Uterus (tissue), 4 donors: ENCODE data around the gene UROC1. TPM values are rescaled to one million over a fixed set of nuclear protein-coding genes. Genes with fewer than 3 reads are reported as not detected.

Experiments used
- DNase-seq, 2 donors: peaks; one replicate each; pipeline ENCODE4 v3.0.0-alpha.2; 2019 to 2020
- H3K27ac ChIP-seq, 2 donors: fragments of 200-600 bp; sonication (generic); 1 replicate in 1 of 2; 2 replicates in 1 of 2; pipeline ENCODE4 v1.5.1; 2016 to 2018
- H3K27me3 ChIP-seq, 2 donors: fragments of 200-600 bp; sonication (generic); one replicate each; pipeline ENCODE4 v1.5.1; 2018 to 2019; ENCODE audit warnings: control low read depth in 1 of 2
- H3K36me3 ChIP-seq, 2 donors: fragments of 200-600 bp; sonication (generic); one replicate each; pipeline ENCODE4 v1.5.1; 2019; ENCODE audit warnings: control low read depth in 1 of 2
- H3K4me1 ChIP-seq, 2 donors: fragments of 200-600 bp; sonication (generic); one replicate each; pipeline ENCODE4 v1.5.1; 2018 to 2019; ENCODE audit warnings: control low read depth in 1 of 2
- H3K4me3 ChIP-seq, 2 donors: fragments of 200-600 bp; sonication (generic); 1 replicate in 1 of 2; 2 replicates in 1 of 2; pipeline ENCODE4 v1.5.1; 2018 to 2019; ENCODE audit warnings: mild to moderate bottlenecking in 1 of 2
- H3K9me3 ChIP-seq, 2 donors: fragments of 200-600 bp; sonication (generic); one replicate each; pipeline ENCODE4 v1.5.1; 2019; ENCODE audit warnings: control low read depth in 1 of 2
- POLR2A ChIP-seq, 2 donors: fragments of 450-650 bp; IDR thresholded peaks; one replicate each; pipeline ENCODE4 v1.6.1; 2016; ENCODE audit warnings: antibody characterized with exemption in 2 of 2, mild to moderate bottlenecking in 1 of 2, moderate library complexity in 1 of 2
- intact Hi-C: fragments of 100-400 bp; cut with DNase I; formaldehyde crosslinking; loops from one replicate; pipeline ENCODE4 v1.15.1; 2023; ENCODE audit warnings: low total_unique reads
- total RNA-seq, 4 donors: library from RNA; depleted of rRNA in 3 of 4; stranded (reverse); fragments of >200 nt in 3 of 4; gene quantifications; one replicate each; pipeline versions ENCODE4 v1.1.0 to v1.2.4, GENCODE V29; 2014 to 2023
- TF ChIP-seq, protein P1 (sequence below), 4 experiments: fragments of 200-600 bp in 2 of 4; fragments of 450-650 bp in 2 of 4; sonication (generic) in 2 of 4; IDR thresholded peaks; one replicate each; pipeline ENCODE4 v1.5.1; 2016 to 2019; ENCODE audit warnings: antibody characterized with exemption in 4 of 4, mild to moderate bottlenecking in 2 of 4, moderate library complexity in 1 of 4
- donor health status: DM: yes; HTN: yes; CAD: no.

Gene UROC1
- total RNA-seq, 4 donors from 2014 or later: 0.07 TPM; not detected in 3

- DNase-seq: no peak
- no peaks in the 10 kb centered on the region for H3K4me1 ChIP-seq
- intact Hi-C loops: no loop called here
- no peak overlapping the region for H3K4me3 ChIP-seq
- no peaks in the 10 kb centered on the region for H3K36me3 ChIP-seq
- H3K27me3 ChIP-seq: no peaks in the 10 kb centered on the region
- TF ChIP-seq, protein P1, sequence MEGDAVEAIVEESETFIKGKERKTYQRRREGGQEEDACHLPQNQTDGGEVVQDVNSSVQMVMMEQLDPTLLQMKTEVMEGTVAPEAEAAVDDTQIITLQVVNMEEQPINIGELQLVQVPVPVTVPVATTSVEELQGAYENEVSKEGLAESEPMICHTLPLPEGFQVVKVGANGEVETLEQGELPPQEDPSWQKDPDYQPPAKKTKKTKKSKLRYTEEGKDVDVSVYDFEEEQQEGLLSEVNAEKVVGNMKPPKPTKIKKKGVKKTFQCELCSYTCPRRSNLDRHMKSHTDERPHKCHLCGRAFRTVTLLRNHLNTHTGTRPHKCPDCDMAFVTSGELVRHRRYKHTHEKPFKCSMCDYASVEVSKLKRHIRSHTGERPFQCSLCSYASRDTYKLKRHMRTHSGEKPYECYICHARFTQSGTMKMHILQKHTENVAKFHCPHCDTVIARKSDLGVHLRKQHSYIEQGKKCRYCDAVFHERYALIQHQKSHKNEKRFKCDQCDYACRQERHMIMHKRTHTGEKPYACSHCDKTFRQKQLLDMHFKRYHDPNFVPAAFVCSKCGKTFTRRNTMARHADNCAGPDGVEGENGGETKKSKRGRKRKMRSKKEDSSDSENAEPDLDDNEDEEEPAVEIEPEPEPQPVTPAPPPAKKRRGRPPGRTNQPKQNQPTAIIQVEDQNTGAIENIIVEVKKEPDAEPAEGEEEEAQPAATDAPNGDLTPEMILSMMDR (IDR thresholded peaks at IDR 0.05): no peak
- no peak for TF ChIP-seq POLR2A (IDR thresholded peaks at IDR 0.05)
- no peak overlapping the region for H3K27ac ChIP-seq
- H3K9me3 ChIP-seq: no peaks in the 10 kb centered on the region
These were observed 660 bp downstream of the UROC1 start for GRCh38 chr3:126516936-126517290.

GRCh38 chr3:126516152-126516935, 1.2 kb downstream of the UROC1 start:
- H3K36me3 ChIP-seq: no peaks in the 10 kb centered on the region
- no peaks in the 10 kb centered on the region for H3K27me3 ChIP-seq
- DNase-seq: no peak
- no peak overlapping the region for H3K4me3 ChIP-seq
- H3K9me3 ChIP-seq: no peaks in the 10 kb centered on the region
- intact Hi-C loops: no loop called here
- no peaks in the 10 kb centered on the region for H3K4me1 ChIP-seq
- TF ChIP-seq, protein P1 (IDR thresholded peaks at IDR 0.05): no peak
- TF ChIP-seq POLR2A (IDR thresholded peaks at IDR 0.05): no peak
- H3K27ac ChIP-seq: no peak overlapping the region

DNA sequence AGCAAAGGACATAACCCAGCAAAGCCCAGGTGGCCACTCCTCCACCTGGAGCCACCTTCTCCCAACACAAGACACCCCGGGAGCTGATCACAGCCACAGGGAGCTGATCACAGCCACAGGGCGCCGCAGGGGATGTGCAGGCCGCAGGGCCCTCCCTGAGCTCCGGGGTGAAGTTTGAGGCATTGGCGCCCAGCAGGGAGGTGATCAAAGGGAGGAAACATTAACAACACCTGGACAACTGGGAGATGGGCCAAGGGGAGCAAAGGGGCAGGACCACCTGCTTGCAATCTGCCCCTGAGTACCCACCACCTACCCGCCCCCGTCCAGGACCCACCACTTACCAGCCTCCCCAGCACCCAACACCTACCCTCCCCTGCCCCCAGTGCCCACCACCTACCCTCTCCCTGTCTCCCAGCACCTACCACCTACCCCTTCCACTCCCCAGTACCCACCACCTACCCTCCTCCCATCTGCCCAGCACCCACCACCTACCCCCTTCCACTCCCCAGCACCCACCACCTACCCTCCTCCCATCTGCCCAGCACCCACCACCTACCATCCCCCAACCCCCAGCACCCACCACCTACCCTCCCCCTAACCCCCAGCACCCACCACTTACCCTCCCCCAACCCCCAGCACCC, 2.4 kb downstream of the UROC1 start:
- Histone ChIP-seq H3K9me3 (no peaks in the 10 kb centered on the region), H3K4me1 (no peaks in the 10 kb centered on the region), H3K27me3 (no peaks in the 10 kb centered on the region), H3K36me3 (no peaks in the 10 kb centered on the region), H3K27ac (no peak overlapping the region), H3K4me3 (no peak overlapping the region)
- no peak for DNase-seq
- no peak for TF ChIP-seq POLR2A (IDR thresholded peaks at IDR 0.05)
- TF ChIP-seq, protein P1 (IDR thresholded peaks at IDR 0.05): no peak
- intact Hi-C loops: no loop called here

DNA sequence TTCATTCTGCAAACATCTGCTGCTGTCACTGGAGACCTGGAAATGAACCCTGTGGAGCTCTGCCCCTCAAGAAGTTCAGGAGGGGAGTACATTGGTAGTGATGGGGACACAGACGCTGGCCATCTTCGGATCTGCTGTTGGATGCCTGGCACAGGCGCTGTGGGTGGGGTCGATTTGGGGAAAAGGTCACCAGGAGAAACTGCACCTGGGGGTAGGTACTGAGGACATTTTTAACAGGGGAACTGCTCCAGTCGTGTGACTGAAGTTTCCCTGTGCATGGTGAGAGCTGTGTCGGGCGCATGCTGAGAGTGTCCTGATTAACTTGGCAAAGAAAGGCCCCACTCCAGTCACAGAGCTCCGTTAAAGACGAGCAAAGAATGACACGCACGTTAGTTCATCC, 3.4 kb downstream of the UROC1 start:
- H3K36me3 ChIP-seq: no peaks in the 10 kb centered on the region
- TF ChIP-seq POLR2A (IDR thresholded peaks at IDR 0.05): no peak
- TF ChIP-seq, protein P1 (IDR thresholded peaks at IDR 0.05): no peak
- H3K4me3 ChIP-seq: no peak overlapping the region
- no peaks in the 10 kb centered on the region for H3K27me3 ChIP-seq
- H3K4me1 ChIP-seq: no peaks in the 10 kb centered on the region
- H3K9me3 ChIP-seq: no peaks in the 10 kb centered on the region
- intact Hi-C loops: no loop called here
- DNase-seq: no peak
- H3K27ac ChIP-seq: no peak overlapping the region

- Histone ChIP-seq H3K27me3 (no peaks in the 10 kb centered on the region), H3K4me3 (no peak overlapping the region), H3K9me3 (no peaks in the 10 kb centered on the region), H3K27ac (no peak overlapping the region), H3K36me3 (no peaks in the 10 kb centered on the region), H3K4me1 (no peaks in the 10 kb centered on the region)
- intact Hi-C loops: no loop called here
- DNase-seq: no peak
- no peak for TF ChIP-seq POLR2A (IDR thresholded peaks at IDR 0.05)
- TF ChIP-seq, protein P1 (IDR thresholded peaks at IDR 0.05): no peak
These were observed 4.5 kb downstream of the UROC1 start for GRCh38 chr3:126512916-126513650.
